HG02588 (cell line): ENCODE results near the gene ZNF587B.
"Not testable (repeated sequence)": the region's sequence is repeated elsewhere in the genome, so short reads cannot be mapped to it uniquely, and the experiment has no call there.

Source experiments
- ATAC-seq: cut with Tn5 transposase; IDR thresholded peaks from one replicate; pipeline ENCODE4 v1.9.1; 2021; ENCODE audit warnings: mild to moderate bottlenecking, moderate library complexity; ENCODE audit not compliant: unreplicated experiment

ZNF587B gene

DNA sequence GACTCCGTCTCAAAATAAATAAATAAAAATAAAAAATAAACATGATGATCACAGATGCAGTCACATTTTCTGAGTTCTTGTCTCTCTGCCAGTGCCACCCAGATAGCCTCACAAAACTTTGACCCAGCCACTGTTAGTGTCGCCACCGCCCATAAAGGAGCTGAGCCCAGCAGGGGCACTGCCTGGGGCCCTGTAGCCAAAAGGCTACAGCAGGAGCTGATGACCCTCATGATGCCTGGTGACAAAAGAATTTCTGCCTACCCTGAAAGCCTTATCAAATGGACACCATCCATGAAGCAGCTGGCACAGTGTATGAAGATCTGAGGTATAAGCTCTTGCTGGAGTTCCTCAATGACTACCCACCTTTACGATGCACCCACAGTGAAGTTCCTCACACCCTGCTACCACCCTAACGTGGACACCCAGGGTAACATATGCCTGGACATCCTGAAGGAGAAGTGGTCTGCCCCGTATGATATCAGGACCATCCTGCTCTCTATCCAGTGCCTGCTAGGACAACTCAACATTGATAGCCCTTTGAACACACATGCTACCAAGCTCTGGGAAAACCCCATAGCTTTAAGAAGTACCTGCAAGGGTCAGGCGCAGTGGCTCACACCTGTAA lies 37.9 kb downstream of the ZNF587B start:
- ATAC-seq: no peak

DNA sequence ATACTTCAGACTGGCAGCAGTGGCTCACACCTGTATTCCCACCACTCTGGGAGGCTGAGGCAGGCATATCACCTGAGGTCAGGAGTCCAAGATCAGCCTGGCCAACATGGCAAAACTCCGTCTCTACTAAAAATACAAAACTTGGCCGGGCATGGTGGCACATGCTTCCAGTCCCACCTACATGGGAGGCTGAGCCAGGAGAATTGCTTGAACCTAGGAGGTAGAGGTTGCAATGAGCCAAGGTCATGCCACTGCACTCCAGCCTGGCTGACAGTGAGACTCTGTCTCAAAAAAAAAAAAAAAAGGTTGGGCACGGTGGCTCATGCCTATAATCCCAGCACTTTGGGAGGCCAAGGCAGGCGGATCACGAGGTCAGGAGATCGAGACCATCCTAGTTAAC lies 39.6 kb downstream of the ZNF587B start:
- ATAC-seq: not testable (repeated sequence)

DNA sequence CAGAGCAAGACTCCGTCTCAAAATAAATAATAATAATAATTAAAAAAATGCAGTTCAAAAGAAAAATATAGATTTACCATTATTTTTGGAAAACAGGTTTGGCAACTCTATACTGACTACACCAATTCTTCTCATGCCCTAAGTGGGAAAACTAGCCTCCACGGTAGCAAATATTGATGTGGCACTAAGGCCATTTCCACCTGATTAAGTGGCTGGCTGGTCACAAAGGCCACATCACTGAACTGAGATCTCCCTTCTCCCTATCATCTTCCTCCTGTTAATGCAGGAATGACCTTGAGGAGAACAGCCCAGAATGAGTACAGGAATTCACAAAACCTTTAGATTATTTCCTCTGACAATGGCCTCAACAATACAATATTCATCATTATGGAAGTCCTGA lies 40.1 kb downstream of the ZNF587B start:
- no peak for ATAC-seq

DNA sequence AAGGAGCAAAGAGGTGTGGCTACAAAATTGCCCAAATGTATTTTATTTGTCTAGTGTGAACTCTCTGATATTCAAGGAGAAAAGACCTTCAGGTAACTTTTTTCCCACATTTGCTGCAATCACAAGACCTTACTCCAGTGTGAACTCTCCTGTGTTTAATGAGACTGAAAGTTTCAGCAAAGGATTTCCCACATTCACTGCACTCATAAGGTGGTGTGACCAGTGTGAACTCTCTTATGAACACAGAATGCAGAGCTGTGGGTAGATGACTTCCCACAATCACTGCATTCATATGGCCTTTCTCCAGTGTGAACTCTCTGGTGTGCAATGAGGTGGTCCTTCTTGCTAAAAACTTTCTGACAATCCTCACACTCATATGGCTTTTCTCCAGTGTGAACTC lies 42.4 kb downstream of the ZNF587B start:
- no peak for ATAC-seq

DNA sequence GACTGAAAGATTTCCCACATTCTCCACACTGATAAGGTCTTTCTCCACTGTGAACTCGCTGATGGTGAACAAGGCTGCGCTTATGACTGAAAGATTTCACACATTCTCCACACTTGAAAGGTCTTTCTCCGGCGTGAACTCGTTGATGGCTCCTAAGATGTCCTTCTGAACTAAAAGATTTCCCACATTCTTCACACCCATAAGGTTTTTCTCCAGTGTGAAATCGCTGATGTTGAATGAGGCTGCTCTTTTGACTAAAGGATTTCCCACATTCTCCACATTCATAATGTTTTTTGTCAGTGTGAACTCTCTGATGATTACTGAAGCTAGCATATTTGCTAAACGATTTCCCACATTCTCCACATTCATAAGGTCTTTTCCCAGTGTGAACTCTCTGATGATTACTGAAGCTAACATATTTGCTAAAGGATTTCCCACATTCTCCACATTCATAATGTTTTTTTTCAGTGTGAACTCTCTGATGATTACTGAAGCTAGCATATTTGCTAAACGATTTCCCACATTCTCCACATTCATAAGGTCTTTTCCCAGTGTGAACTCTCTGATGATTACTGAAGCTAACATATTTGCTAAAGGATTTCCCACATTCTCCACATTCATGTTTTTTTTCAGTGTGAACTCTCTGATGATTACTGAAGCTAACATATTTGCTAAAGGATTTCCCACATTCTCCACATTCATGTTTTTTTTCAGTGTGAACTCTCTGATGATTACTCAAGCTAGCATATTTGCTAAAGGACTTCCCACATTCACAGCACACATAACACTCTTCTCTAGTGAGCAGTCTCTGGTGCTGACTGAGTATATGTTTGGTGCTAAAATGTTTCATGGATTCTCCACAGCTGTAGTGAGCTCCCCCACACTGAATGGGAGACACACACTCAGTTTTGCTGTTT lies 44.0 kb downstream of the ZNF587B start:
- ATAC-seq: not testable (repeated sequence)

DNA sequence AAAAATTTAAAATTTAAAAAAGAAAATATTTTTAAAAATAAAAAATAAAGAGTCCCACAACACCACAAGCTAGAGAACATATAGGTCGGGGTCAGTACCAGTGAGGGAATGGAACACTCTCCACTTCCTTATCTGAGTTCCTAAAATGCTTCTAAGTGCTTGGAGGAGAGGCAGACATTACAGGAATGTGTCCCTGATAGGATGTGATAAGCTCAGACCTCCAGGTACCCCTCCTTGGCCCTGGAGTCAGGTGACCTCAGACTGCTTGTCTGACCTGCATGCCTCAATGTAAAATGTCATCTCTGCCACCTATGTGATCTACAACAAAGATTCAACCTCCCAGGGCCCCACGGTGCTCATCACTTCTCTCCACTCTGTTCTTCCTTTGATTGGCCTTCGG lies 55.9 kb downstream of the ZNF587B start:
- ATAC-seq: no peak

DNA sequence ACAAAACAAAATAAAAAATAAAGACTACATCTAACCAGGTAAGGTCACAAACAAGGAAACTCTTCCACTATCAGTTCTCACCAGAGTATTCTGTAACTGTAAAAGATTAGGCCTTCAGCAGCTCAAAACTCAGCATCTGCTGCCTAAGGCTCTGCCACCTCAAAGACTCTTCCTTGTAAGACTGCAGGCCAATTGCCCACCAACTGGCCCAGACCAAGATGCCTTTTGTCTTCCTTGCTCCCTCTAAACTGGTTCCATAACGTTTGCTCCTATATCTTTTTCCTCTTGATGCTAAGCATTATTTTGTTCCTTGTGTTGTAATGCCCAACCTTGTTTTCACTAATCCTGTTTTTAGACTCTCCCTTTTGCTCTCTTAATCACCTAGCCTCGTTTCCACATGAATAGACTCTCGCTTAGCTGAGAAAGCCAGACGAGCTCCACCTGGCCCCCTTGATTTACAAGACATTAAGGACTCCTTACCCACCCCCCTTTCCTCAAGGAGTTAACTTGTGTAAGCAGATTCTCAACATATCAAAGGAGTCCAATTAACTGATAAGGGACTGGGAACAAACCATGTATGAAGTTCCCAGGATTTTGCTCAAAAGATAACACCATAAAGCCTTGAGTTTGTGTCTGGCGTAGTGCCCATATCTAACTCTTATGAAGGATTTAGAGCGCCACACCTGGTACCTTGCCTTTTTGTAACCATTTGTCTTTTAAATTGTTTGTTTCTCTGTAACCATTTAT lies 57.3 kb downstream of the ZNF587B start:
- no peak for ATAC-seq

DNA sequence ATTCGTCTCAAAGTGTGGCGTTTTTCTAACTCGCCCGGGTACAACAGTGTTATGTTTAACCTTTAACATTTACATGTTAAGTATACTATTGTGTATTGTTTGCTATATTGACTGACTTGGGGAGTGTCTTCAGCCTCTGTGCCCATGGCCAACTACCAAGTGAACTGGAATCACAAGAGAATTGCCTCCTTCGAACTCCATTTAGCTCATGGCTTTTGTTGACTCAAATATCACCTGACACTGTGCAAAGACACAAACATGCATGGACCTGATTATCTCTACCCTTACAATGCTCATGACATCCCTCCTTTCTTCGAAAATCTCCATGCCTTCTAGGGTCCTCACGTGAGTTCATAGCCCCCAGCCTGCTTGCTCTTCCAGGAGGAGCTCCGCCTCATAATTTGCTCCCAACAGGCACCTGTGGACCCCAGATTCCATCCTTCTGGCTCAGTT lies 58.0 kb downstream of the ZNF587B start:
- ATAC-seq: no peak

DNA sequence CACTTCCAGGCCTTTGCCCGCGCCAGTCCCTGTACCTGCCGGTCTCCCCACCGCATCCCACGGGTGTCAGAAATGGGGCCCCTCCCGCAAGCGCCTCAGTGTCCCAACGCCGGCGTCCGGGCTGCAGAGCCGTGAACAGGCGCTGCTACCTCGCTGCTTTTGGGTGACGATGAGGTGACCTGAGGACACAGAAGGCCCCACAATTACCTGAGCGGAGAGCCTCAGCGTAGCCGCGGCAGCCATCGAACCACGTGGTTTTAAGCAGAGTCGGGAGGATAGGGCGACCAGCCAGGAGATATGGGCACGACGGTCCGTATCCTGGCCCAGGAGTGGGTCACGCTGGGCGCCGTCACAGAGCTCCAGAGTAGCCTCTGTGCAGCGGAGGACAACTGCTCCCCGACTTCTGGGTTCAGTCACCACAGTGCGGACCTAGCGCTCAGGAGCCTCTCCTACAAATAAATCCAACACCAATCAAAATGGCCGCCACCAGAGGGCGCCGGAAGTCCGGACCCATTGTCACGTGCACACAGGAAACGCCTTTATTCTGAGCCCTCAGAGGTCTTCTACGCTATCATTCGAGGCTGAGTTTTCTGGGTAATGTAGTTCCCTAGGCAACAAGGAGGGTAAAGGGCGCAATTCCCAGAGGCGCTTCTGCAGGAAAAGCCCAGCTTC lies 58.6 kb downstream of the ZNF587B start, which contains the start of gene ZNF814:
Gene ZNF814 (minus strand): TSS at position 478 of the 672 bp plus-strand sequence. CDS start 235 bp downstream, at position 243.
- no peak for ATAC-seq

DNA sequence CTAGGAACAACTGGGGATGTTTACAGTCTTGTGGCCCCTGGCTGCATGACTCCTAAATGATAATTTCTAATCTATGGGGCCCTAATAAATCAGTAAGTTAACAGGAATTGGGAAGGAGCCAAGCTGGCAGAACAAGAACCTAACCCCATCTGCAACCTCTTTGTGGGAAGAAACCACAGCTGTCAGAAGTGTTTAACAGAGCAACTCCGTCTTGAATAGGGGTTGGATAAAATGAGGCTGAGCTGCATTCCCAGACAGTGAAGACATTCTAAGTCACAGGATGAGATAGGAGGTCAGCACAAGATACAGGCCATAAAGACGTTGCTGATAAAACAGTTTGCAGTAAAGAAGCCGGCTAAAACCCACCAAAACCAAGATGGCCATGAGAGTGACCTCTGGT lies 60.6 kb downstream of the ZNF587B start:
- ATAC-seq: not testable (repeated sequence)
